ENCODE data around the gene FAM193B.
A peak's percentile ranks its signal among the peaks of the same experiment; 100 is the strongest.

Gene FAM193B

GRCh38 chr5:177524941-177525655 lies 29.3 kb downstream of the FAM193B start:
- TF ChIP-seq CTCF (IDR thresholded peaks at IDR 0.05; ENCODE audit: insufficient read depth, low read length, poor library complexity, severe bottlenecking): no peak
- Histone ChIP-seq H3K27me3 (replicated peaks; ENCODE audit: control insufficient read depth, insufficient read depth, low read length) (no peaks in the 10 kb centered on the region), H3K4me3 (replicated peaks; ENCODE audit: low read depth, low read length) (no peak overlapping the region), H3K36me3 (ENCODE audit: control insufficient read depth, insufficient read depth, low read length) (peaks cover 51% of the 10 kb centered on the region)
- DNase-seq (ENCODE audit: extremely low read depth, insufficient read length): no peak

- H3K27me3 ChIP-seq (replicated peaks; ENCODE audit: control insufficient read depth, insufficient read depth, low read length): no peaks in the 10 kb centered on the region
- no peak for DNase-seq (ENCODE audit: extremely low read depth, insufficient read length)
- TF ChIP-seq CTCF (IDR thresholded peaks at IDR 0.05; ENCODE audit: insufficient read depth, low read length, poor library complexity, severe bottlenecking): no peak
- H3K36me3 ChIP-seq (ENCODE audit: control insufficient read depth, insufficient read depth, low read length): peaks cover 52% of the 10 kb centered on the region
- H3K4me3 ChIP-seq (replicated peaks; ENCODE audit: low read depth, low read length): no peak overlapping the region
Observed at GRCh38 chr5:177524539-177524900, 29.8 kb downstream of the FAM193B start.

GRCh38 chr5:177523711-177524538 lies 30.4 kb downstream of the FAM193B start:
- no peak for TF ChIP-seq CTCF (IDR thresholded peaks at IDR 0.05; ENCODE audit: insufficient read depth, low read length, poor library complexity, severe bottlenecking)

GRCh38 chr5:177520916-177521513 lies 33.3 kb downstream of the FAM193B start:
- DNase-seq (ENCODE audit: extremely low read depth, insufficient read length): no peak
- Histone ChIP-seq H3K36me3 (ENCODE audit: control insufficient read depth, insufficient read depth, low read length) (peaks cover 32% of the 10 kb centered on the region), H3K27me3 (replicated peaks; ENCODE audit: control insufficient read depth, insufficient read depth, low read length) (no peaks in the 10 kb centered on the region), H3K4me3 (replicated peaks; ENCODE audit: low read depth, low read length) (no peak overlapping the region)
- peak; percentile 14 for TF ChIP-seq CTCF (IDR thresholded peaks at IDR 0.05; ENCODE audit: insufficient read depth, low read length, poor library complexity, severe bottlenecking)

More at GRCh38 chr5:177523711-177524538, 30.4 kb downstream of the FAM193B start:
- H3K4me3 ChIP-seq (replicated peaks; ENCODE audit: low read depth, low read length): no peak overlapping the region
- H3K36me3 ChIP-seq (ENCODE audit: control insufficient read depth, insufficient read depth, low read length): peaks cover 48% of the 10 kb centered on the region
- H3K27me3 ChIP-seq (replicated peaks; ENCODE audit: control insufficient read depth, insufficient read depth, low read length): no peaks in the 10 kb centered on the region
- no peak for DNase-seq (ENCODE audit: extremely low read depth, insufficient read length)

GRCh38 chr5:177520271-177520670 lies 34.1 kb downstream of the FAM193B start:
- Histone ChIP-seq H3K4me3 (replicated peaks; ENCODE audit: low read depth, low read length) (no peak overlapping the region), H3K27me3 (replicated peaks; ENCODE audit: control insufficient read depth, insufficient read depth, low read length) (no peaks in the 10 kb centered on the region), H3K36me3 (ENCODE audit: control insufficient read depth, insufficient read depth, low read length) (peaks cover 35% of the 10 kb centered on the region)
- no peak for DNase-seq (ENCODE audit: extremely low read depth, insufficient read length)
- TF ChIP-seq CTCF (IDR thresholded peaks at IDR 0.05; ENCODE audit: insufficient read depth, low read length, poor library complexity, severe bottlenecking): no peak
